HTERT RPE-1 (cell line): ENCODE data around the gene RAB5A.
"Not testable (repeated sequence)": the region's sequence is repeated elsewhere in the genome, so short reads cannot be mapped to it uniquely, and the experiment has no call there.

ENCODE experiments used
- in situ Hi-C: fragments of 300-500 bp; cut with MboI; formaldehyde crosslinking; loops from 4 replicates; pipeline ENCODE4 v1.14.3; 2020; ENCODE audit warnings: low sequenced_read_pairs

RAB5A gene

GRCh38 chr3:19947549-19948225 lies 790 bp downstream of the RAB5A start:
- in situ Hi-C loops, result no loop called here

DNA sequence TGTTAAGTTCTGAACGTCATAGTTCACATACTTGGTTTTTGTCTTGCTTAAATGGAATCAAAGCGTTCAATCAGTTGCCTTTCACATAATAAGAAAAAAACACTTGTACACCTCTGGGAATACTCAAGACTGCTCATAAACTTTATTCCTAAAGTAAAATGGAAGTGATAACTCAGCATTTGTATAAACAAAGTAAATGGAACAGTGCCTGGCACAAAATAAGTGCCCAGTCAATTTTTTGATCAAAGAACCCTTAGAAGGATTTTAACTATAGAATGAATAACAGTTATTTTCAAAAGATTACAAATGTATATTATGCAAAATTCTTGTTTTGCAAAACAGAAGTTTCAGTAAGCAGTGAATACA lies 1.3 kb downstream of the RAB5A start:
- in situ Hi-C loops, result no loop called here

DNA sequence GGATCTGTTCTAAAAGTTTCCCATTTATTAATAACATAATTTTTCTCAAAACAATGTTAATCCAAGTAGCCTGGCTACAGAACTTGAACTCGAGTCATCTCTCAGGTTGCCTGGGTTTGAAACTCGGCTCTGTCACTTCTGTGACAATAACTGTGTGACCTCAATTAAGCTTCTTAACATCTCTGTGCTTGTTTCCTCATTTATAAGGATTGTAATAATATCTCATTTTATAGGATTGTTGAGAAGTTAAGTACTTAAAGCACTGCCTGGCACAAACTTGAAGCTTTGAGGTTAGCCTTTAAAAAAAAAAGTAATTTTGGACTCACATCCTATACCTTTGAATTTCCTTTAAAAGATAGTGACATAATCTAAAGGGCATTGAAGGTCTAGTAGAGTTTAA lies 3.4 kb downstream of the RAB5A start:
- in situ Hi-C loops, result no loop called here

GRCh38 chr3:19954676-19955075 lies 7.8 kb downstream of the RAB5A start:
- in situ Hi-C loops, result no loop called here

DNA sequence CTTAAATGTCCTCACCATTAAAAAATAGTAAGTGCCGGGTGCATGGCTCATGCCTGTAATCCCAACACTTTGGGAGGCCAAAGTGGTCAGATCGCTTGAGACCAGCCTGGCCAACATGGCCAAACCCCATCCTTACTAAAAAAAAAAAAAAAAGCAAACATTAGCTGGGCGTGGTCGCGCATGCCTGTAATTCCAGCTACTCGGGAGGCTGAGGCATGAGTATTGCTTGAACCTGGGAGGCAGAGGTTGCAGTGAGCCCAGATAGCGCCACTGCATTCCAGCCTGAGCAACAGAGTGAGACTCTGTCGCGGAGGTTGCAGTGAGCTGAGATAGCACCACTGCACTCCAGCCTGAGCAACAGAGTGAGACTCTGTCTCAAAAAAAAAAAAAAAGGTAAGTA lies 10.5 kb downstream of the RAB5A start:
- in situ Hi-C loops, result not testable (repeated sequence)

DNA sequence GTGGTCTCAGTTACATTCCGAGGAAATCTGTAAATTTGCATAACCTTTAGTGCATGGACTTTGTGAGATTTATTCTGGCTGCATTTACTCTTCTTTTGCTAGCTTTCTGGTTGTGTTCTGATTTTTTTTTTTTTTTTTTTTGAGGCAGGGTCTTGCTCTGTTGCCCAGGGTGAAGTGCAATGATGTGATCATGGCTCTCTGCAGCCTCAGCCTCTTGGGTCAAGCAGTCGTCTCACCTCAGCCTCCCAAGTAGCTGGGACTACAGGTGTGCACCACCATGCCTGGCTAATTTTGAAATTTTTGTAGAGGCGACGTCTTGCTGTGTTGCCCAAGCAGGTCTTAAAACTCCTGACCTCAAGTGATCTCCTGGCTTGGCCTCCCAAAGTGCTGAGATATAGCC lies 12.6 kb downstream of the RAB5A start:
- in situ Hi-C loops, result no loop called here

- in situ Hi-C loops, result no loop called here
Measured at GRCh38 chr3:19960696-19961095, 13.8 kb downstream of the RAB5A start.

GRCh38 chr3:19961960-19962359 lies 15.1 kb downstream of the RAB5A start:
- in situ Hi-C loops, result no loop called here

DNA sequence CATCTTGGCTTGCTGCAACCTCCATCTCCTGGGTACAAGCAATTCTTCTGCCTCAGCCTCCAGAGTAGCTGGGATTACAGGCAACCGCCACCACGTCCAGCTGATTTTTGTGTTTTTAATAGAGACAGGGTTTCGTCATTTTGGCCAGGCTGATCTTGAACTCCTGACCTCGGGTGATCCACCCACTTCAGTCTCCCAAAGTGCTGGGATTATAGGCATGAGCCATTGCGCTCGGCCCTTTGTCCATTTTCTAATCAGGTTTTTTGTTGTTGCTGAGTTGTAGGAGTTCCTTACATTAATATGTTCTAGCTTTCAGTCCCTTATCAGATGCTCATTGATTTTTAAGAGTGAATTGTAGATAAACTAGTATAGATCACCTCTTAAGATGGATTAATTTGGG lies 20.3 kb downstream of the RAB5A start:
- in situ Hi-C loops, result no loop called here

GRCh38 chr3:19967812-19968211 lies 20.9 kb downstream of the RAB5A start:
- in situ Hi-C loops, result no loop called here

GRCh38 chr3:19970327-19970726 lies 23.4 kb downstream of the RAB5A start:
- in situ Hi-C loops, result no loop called here

- in situ Hi-C loops, result no loop called here
Measured at GRCh38 chr3:19972054-19972453, 25.2 kb downstream of the RAB5A start.

GRCh38 chr3:19988904-19989303 lies 42.0 kb downstream of the RAB5A start:
- in situ Hi-C loops, result not testable (repeated sequence)

DNA sequence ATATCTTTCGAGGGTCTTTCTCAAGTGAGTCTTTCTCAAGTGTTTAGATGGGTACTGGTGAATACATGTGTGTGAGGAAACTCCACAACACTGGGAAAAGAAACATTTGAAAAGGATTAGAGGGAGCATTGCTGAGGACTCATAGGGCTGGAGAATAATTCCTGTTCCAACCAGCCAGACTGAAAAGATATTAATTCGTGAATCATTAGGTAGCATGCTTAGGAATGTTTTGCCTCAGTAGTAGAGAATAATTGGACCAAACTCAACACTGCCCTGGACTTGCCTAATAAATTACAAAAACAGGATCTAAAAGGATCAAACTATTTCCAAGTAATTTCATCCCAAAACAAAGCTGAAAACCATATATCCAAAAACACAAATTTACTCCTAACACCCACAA lies 47.9 kb downstream of the RAB5A start:
- in situ Hi-C loops, result no loop called here

DNA sequence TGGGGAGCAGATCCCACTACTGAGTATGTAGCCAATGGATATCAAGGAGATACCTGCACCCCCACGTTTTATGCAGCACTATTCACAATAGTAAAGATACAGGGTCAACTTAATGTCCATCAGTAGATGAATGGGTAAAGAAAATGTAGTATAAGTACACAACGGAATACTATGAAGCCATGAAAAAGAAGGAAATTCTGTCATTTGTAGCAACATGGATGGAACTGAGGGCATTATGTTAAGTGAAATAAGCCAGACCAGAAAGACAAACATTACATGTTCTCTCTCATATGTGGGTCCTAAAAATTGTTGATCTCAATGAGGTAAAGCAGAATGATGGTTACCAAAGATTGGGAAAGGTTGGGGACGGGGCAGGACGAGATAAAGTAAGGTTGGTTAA lies 50.6 kb downstream of the RAB5A start:
- in situ Hi-C loops, result no loop called here

DNA sequence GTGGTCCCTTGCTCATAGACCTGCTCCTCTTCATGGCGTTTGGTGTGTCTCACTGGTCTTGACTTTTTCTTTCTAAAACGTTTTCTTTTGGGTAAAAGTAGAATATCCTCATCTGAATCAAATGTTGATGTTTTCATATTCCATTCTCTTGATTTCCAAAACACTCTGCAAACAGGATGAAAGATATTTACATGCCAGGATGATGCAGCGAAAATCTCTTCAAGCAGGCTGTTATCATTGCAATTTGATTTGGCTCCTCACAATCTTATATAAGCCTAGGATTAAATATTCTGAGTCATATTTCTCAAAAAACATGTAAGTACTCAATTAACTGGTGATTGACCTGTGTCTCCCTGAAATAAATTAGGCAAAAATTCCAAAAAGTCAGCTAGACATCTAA lies 55.0 kb downstream of the RAB5A start:
- in situ Hi-C loops, result no loop called here

DNA sequence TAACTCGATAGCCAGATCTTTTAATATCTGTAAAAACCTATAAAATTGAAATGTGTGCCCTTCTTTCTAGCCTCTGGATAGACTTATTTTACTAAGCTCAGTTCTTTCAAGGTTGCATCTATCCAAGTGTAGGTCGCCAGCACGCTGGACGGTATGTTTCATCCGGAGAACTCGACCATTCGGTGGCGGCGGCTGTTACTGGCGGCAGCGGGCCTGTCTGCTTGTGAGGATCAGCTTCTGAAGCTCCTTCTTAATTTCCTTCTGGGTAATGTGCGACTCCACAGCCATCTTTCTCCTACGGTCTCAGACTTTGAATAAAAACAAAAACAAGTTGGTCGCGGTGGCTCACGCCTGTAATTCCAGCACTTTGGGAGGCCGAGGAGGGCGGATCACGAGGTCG lies 61.1 kb downstream of the RAB5A start:
- in situ Hi-C loops, result no loop called here

DNA sequence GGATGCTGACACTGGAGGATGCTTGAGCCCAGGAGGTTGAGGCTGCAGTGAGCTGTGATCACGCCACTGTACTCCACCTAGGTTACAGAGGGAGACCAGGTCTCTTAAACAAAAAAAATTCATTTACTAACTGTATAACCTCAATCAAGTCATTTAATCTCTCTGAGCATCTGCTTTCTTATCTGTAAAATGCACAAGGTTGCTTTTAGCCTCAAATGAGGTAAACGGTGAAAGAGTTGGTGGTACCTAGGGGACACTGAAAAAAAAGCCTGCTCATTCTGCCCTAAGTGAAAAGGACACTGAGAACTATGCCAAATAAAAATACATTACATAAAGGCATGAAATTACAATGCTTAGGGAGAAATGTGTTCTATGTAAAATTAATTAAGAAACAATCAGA lies 61.7 kb downstream of the RAB5A start:
- in situ Hi-C loops, result no loop called here

DNA sequence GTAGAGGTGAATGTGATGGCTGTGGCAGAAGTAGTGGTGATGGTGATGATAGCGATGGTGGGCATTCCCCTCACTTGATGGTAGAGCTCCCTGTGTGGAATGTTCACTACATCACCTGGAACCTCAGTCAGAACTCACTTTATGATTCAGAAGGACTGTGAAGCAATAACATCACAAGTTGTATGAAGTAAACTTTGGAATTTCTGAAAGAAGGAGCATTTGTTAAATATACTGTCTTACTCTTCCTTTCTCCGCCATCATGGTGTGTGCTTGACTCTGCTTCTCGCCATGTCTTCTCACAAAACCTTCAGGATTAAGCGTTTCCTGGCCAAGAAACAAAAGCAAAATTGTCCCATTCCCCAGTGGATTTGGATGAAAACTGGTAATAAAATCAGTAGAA lies 65.3 kb downstream of the RAB5A start, which contains the start of gene PP2D1:
TSS of gene PP2D1 (minus strand) at position 101 of the 400 bp plus-strand sequence. CDS start 192 bp downstream, outside the sequence.
- in situ Hi-C loops, result no loop called here

DNA sequence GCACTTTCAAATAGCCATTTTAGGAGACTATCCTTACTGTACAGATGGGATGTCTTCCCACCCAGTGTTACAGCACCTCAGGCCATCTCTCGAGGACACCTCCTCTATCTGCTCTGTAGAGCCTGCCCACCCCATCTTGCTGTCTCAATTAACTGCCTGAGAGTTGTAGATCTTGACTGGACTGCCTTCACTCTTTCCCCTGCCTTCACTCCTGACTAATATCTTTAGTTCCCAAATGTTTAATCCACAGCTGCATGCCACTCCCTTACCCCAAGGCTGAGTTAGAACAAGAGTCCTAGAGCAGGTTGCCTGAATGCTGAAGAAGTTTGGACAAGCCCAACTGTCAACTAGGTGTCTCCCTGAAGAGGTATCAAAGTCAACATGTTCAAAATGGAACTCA lies 66.5 kb downstream of the RAB5A start:
- in situ Hi-C loops, result no loop called here

DNA sequence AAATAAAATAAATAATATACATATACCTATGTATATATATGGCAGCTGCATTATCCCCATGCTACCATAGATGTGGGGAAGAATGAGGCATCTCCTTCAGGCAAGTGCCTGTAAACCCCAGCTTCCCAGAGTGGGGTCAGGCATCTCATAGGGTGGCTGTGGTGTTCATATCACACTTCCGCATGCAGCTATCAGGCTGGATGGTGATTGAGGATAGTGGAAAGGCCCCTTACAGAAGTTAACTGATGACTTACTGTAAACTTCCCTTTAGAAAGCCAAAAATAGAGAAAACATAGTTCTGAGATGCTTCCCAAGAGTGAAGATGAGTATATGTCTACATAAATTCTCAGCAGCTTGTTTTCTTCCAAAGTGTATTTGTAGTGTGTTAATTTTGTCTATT lies 68.6 kb downstream of the RAB5A start:
- in situ Hi-C loops, result no loop called here

DNA sequence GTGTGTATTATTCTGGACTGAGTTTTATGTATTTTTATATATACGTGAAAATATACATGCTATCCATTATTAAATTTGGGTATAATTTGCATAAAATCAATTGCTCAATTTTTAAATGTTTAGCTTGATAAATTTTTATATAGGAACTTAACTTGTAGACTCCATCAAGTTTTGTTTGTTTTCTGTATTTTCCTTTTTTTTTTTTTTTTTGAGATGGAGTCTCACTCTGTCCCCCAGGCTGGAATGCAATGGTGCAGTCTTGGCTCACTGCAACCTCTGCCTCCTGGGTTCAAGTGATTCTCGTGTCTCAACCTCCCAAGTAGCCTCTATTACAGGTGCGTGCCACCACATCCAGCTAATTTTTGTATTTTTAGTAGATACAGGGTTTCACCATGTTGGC lies 69.2 kb downstream of the RAB5A start:
- in situ Hi-C loops, result not testable (repeated sequence)

DNA sequence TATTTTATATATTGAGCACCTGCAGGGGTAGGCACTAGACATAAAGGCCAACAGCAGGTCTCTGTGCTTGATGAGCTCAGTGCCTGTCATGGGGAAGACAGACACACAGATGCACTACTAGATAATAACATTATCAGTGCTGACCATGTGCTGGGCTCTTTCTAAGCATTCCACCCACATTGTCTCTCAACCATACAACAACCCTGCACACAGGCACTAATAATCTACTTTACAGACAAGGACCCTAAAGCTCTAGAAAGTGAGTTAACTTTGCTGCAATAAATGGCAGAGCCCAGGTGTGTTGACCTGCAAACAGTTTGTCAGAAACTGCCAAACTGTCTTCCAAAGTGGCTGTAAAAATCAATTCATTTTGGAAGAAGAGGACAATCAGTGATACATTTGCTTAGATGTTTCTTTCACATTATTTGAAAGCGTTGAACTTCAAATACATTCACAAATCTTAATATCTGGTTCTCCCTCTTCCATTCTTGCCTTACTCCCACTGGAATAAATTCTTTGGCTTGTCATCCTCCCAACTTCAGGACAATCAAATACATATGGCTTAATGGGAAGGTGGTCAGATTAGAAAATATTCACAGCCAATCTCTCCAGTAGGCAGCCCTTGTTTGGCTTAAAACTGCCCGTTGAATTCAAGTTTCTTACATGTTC lies 76.2 kb downstream of the RAB5A start:
- in situ Hi-C loops, result no loop called here
